GM12801 (cell line): ENCODE data around the gene OVCH2.

ENCODE experiments used
- CTCF ChIP-seq: IDR thresholded peaks from one replicate; pipeline ENCODE4 v1.5.1; 2011; ENCODE audit warnings: control low read depth; ENCODE audit not compliant: insufficient read length; ENCODE audit errors: extremely low read depth

Gene OVCH2

GRCh38 chr11:7677796-7678201 is 28.5 kb downstream of the OVCH2 start:
- no peak for TF ChIP-seq CTCF

DNA sequence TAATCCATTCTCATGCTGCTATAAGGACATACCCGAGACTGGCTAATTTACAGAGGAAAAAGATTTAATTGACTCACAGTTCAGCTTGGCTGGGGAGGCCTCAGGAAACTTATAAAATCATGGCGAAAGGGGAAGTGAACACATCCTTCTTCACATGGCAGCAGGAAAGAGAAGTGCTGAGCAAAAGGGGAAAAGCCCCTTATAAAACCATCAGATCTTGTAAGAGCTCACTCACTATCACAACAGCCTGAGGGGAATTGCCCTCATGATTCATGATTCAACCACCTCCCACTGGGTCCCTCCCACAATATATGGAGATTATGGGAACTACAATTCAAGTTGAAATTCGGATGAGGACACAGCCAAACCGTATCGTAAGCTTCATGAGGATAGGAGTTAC is 29.2 kb downstream of the OVCH2 start:
- no peak for TF ChIP-seq CTCF

GRCh38 chr11:7675631-7676030 is 30.6 kb downstream of the OVCH2 start:
- no peak for TF ChIP-seq CTCF

GRCh38 chr11:7673724-7674434 is 32.4 kb downstream of the OVCH2 start:
- TF ChIP-seq CTCF = no peak

GRCh38 chr11:7672960-7673723 is 33.1 kb downstream of the OVCH2 start, which contains the start of gene CYB5R2:
CYB5R2 (minus strand) TSS chr11:7673500; CDS start chr11:7672825, 675 bp downstream.
- TF ChIP-seq CTCF = no peak

DNA sequence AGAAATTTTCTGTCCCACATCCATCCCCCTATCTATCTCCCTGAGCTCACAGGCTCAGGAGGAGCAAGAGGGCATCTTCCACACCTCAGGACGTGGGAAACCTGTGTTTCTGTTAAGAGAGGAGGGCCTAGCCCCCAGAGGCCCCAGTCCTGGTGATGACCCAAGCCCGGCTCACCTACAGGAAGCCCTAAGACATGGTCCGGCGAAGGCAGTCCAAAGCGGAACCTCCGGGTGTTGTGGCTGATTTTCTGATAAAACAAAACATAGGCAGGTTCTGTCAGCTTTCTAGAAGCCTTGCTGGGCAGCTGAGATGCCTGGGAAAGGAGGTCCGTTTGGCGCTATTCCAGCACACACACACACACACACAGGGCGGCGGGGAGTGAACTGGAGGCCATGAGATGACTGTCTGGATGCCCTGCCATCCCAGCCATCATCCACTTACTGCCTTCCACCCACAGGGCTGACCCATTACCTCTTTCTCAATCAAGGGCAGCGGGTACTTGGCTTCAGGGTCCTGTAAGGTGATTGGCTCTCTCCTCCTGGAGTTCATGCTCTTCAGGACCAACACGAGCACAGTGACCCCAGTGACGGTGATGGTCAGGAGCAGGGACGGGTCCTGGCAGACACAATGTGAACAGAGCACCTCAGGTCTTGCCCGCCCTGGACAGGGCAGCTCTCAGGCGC is 33.9 kb downstream of the OVCH2 start:
- no peak for TF ChIP-seq CTCF
